Muscle layer of colon (tissue), 2 donors: Measurements from ENCODE around the gene TRABD2B.

Experiments
- H3K27ac ChIP-seq: one replicate; pipeline ENCODE4 v1.7.0; 2013; ENCODE audit warnings: low read depth, mild to moderate bottlenecking, low read length, moderate library complexity
- H3K27me3 ChIP-seq, 2 donors: one replicate each; pipeline ENCODE4 v1.7.0; 2013; ENCODE audit warnings: low read length in 2 of 2, mild to moderate bottlenecking in 2 of 2; ENCODE audit not compliant: insufficient read depth in 2 of 2, control insufficient read depth in 1 of 2
- H3K36me3 ChIP-seq: one replicate; pipeline ENCODE4 v1.7.0; 2013; ENCODE audit warnings: mild to moderate bottlenecking, low read length; ENCODE audit not compliant: insufficient read depth
- H3K4me1 ChIP-seq: one replicate; pipeline ENCODE4 v1.7.0; 2013; ENCODE audit warnings: mild to moderate bottlenecking, low read length; ENCODE audit not compliant: insufficient read depth
- H3K4me3 ChIP-seq, 2 donors: one replicate each; pipeline ENCODE4 v1.7.0; 2013; ENCODE audit warnings: low read length in 2 of 2, low read depth in 1 of 2, mild to moderate bottlenecking in 1 of 2, moderate library complexity in 1 of 2
- H3K9ac ChIP-seq: one replicate; pipeline ENCODE4 v1.7.0; 2013; ENCODE audit warnings: low read length
- H3K9me3 ChIP-seq: one replicate; pipeline ENCODE4 v1.7.0; 2013; ENCODE audit warnings: mild to moderate bottlenecking, low read length
- donor health status: abdominal sarcoma.
- donor health status: Adenocarcinoma of cecum.

TRABD2B gene

GRCh38 chr1:47791879-47792608 lies 205.1 kb downstream of the TRABD2B start:
- no peak overlapping the region for H3K9ac ChIP-seq
- no peak overlapping the region for H3K27ac ChIP-seq

DNA sequence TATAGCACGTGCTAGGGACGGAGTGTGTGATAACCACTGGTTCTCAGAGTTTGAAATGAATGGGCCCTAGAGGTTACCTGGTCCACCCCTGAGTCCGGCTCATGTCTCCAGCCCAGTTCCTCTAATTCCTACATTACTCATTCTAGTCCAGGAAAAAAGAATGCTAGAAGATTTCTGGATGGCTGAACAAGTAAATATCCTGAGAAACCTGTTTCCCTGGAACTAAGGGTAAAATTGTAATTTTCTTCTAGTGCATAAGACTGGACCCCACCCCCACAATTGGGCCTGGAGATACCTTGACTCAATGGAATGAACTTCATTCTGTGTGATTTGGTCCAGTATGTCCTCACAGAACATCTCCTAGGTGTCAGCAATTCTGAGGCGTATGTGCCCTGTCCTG lies 208.4 kb downstream of the TRABD2B start:
- H3K4me3 ChIP-seq, result no peak overlapping the region
- no peak overlapping the region for H3K9ac ChIP-seq
- H3K4me1 ChIP-seq, result peaks cover 7% of the 10 kb centered on the region
- no peak overlapping the region for H3K27ac ChIP-seq
- no peaks in the 10 kb centered on the region for H3K36me3 ChIP-seq
- H3K9me3 ChIP-seq, result no peaks in the 10 kb centered on the region
- no peaks in the 10 kb centered on the region for H3K27me3 ChIP-seq

More at GRCh38 chr1:47791879-47792608, 205.1 kb downstream of the TRABD2B start:
- no peaks in the 10 kb centered on the region for H3K27me3 ChIP-seq
- H3K36me3 ChIP-seq, result no peaks in the 10 kb centered on the region
- H3K9me3 ChIP-seq, result no peaks in the 10 kb centered on the region
- H3K4me3 ChIP-seq, result no peak overlapping the region
- H3K4me1 ChIP-seq, result no peaks in the 10 kb centered on the region

GRCh38 chr1:47787560-47787959 lies 209.6 kb downstream of the TRABD2B start:
- peaks cover 7% of the 10 kb centered on the region for H3K4me1 ChIP-seq
- no peak overlapping the region for H3K9ac ChIP-seq
- H3K9me3 ChIP-seq, result no peaks in the 10 kb centered on the region
- H3K27me3 ChIP-seq, result no peaks in the 10 kb centered on the region
- H3K4me3 ChIP-seq, result no peak overlapping the region
- no peaks in the 10 kb centered on the region for H3K36me3 ChIP-seq
- no peak overlapping the region for H3K27ac ChIP-seq

- no peaks in the 10 kb centered on the region for H3K36me3 ChIP-seq
- H3K9ac ChIP-seq, result no peak overlapping the region
- no peaks in the 10 kb centered on the region for H3K27me3 ChIP-seq
- H3K4me3 ChIP-seq, result no peak overlapping the region
- no peaks in the 10 kb centered on the region for H3K9me3 ChIP-seq
- peaks cover 7% of the 10 kb centered on the region for H3K4me1 ChIP-seq
- no peak overlapping the region for H3K27ac ChIP-seq
These were observed 210.9 kb downstream of the TRABD2B start for GRCh38 chr1:47786316-47786715.

- no peak overlapping the region for H3K27ac ChIP-seq
- peaks cover 9% of the 10 kb centered on the region for H3K4me1 ChIP-seq
- H3K36me3 ChIP-seq, result no peaks in the 10 kb centered on the region
- H3K9me3 ChIP-seq, result no peaks in the 10 kb centered on the region
- no peaks in the 10 kb centered on the region for H3K27me3 ChIP-seq
- H3K4me3 ChIP-seq, result no peak overlapping the region
- H3K9ac ChIP-seq, result no peak overlapping the region
These were observed 211.5 kb downstream of the TRABD2B start for GRCh38 chr1:47785561-47786271.

DNA sequence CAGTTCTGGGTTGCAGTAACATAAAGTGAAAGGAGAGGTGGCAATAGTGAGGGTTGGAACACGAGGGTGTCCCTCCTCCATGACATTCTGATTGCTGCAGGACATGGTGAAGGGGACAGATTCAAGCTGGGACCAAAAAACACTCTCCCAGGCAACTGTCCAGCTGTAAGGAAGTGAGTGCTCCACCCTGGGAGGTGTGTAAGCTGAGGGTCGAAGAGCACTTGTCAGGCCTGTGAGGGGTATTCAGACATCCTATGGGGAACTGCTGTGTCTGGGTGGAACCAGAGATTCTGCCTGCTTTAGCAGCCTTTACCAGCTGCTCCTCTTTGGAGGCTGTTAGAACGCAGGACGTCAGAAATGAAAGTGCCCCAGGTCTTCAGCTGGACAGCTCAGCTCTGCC lies 212.1 kb downstream of the TRABD2B start:
- H3K9ac ChIP-seq, result no peak overlapping the region
- peaks cover 10% of the 10 kb centered on the region for H3K4me1 ChIP-seq
- no peaks in the 10 kb centered on the region for H3K9me3 ChIP-seq
- H3K27me3 ChIP-seq, result no peaks in the 10 kb centered on the region
- H3K36me3 ChIP-seq, result no peaks in the 10 kb centered on the region
- H3K4me3 ChIP-seq, result no peak overlapping the region
- H3K27ac ChIP-seq, result no peak overlapping the region

GRCh38 chr1:47784497-47784822 lies 212.7 kb downstream of the TRABD2B start:
- no peak overlapping the region for H3K9ac ChIP-seq
- H3K4me1 ChIP-seq, result peaks cover 10% of the 10 kb centered on the region
- H3K9me3 ChIP-seq, result no peaks in the 10 kb centered on the region
- no peaks in the 10 kb centered on the region for H3K36me3 ChIP-seq
- no peak overlapping the region for H3K27ac ChIP-seq
- no peak overlapping the region for H3K4me3 ChIP-seq
- H3K27me3 ChIP-seq, result no peaks in the 10 kb centered on the region

DNA sequence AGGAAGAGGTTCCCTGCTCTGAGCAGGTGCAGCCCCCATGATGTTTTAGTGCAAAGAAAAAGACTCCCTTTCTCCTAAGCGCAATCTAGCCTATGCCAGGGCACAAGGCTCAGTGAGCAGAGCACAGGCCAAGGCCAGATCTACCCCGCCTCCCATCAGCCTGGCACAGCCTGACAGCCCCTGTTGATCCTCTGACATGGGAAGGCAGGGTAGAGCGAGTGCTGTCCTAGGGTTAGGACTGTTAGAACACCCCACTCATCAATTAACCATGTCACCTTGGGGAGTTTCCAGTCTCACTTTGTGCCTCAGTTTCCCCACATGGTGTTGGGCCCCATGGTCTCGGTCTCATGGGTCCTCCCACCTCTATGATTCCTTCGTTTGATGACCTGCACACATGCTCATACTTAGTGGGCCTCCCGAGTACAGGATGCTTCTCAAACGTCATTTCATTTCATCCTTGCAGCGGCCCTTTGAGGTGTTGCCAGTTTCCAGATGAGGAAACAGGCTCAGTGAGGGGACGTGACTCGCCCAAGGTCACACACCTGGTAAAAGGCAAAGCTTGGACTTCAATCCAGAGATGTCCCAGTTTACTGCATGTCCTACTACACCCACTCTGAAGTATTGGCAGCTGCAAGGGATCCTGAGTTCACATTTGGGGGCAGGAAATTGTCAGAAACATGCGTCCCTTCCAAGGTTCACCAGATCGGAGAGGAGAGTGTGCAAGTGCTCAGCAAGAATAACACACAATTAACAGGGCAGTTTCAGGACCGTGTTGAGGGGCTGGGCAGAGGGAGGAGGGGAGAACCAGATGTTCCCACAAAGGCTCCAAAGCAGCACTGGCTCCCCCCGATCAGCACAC lies 213.3 kb downstream of the TRABD2B start:
- H3K36me3 ChIP-seq, result no peaks in the 10 kb centered on the region
- H3K9me3 ChIP-seq, result no peaks in the 10 kb centered on the region
- no peak overlapping the region for H3K27ac ChIP-seq
- H3K4me3 ChIP-seq, result no peak overlapping the region
- no peaks in the 10 kb centered on the region for H3K27me3 ChIP-seq
- H3K9ac ChIP-seq, result no peak overlapping the region
- H3K4me1 ChIP-seq, result peaks cover 10% of the 10 kb centered on the region

DNA sequence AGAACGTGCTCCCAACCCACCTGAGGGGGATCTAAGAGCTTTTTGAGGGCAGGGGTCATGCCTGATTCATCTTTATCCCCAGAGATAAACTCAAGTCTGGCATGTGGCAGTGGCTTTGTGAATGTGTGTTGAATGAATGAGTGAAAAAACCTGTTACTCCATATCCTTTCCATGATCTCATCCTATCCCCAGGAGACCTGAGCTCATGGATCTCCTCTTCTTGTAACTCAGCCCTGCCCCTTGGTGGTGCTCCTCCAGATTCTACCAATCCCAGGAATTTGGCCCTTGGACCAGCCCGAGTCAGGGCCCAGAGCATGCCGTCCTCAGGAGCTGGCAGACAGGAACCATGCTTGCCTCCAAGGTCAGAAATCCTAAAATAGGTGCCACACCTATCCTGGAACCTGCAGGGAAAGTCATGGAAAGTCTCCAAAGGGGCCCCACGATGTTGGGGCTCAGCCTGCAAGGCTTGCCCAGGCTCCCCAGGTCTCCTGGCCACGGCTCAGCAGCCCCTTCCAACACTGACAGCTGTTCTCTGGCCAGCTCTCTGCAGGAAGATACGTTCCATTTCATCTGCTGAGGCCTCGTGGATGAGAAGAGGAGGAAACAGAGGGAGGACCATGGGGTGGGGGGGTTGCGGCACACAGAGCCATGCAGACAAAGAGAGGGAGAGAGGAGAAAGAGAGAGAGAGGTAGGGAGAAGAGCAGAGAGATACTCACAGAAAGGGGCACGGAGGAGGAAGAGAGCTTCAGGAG lies 214.6 kb downstream of the TRABD2B start:
- Histone ChIP-seq H3K27ac (no peak overlapping the region), H3K27me3 (no peaks in the 10 kb centered on the region), H3K9me3 (no peaks in the 10 kb centered on the region), H3K9ac (no peak overlapping the region), H3K4me3 (no peak overlapping the region), H3K4me1 (peaks cover 10% of the 10 kb centered on the region), H3K36me3 (no peaks in the 10 kb centered on the region)

- Histone ChIP-seq H3K4me1 (peaks cover 10% of the 10 kb centered on the region), H3K27me3 (no peaks in the 10 kb centered on the region), H3K9me3 (no peaks in the 10 kb centered on the region), H3K9ac (no peak overlapping the region), H3K36me3 (no peaks in the 10 kb centered on the region), H3K4me3 (no peak overlapping the region), H3K27ac (no peak overlapping the region)
These were observed 215.8 kb downstream of the TRABD2B start for GRCh38 chr1:47781171-47781959.
